ENCODE data around the gene WFIKKN2. TPM values are rescaled to one million over a fixed set of nuclear protein-coding genes. Genes with fewer than 3 reads are reported as not detected.
"Not testable (repeated sequence)": the region's sequence is repeated elsewhere in the genome, so short reads cannot be mapped to it uniquely, and the experiment has no call there.

WFIKKN2 gene
- total and polyA plus RNA-seq, 7 donors, result 0.09 to 3.4 (median 0.32) TPM

DNA sequence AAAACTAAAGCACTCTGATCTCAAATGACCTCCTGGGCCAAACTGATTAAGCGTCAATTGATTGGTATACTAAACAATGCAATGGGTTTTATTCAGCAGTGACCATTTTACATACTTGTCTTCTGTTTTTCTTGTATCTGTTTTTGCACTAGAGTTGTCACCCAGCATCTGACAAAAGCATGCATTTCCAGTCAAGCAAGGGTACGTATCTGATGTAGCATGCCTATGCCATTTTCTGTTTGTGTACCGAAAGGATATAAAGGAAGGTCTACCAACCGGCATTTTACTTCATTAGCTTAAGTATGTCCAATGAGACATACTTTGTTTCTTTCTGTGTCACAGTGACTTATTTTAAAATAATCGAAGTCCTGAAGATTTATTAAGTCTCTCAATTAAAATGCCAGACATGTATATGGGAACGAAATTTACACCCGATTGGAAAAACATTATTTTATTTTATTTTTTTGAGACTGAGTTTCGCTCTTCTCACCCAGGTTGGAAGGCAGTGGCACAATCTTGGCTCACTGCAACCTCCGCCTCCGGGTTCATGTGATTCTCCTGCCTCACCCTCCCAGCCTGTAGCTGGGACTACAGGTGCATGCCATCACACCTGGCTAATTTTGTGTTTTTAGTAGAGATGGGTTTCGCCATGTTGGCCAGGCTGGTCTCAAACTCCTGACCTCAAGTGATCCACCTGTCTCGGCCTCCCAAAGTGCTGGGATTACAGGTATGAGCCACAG, 23.3 kb downstream of the WFIKKN2 start:
- 88 to 92% (median 89%) methylated on average over 12 of the region's 12 CpGs for WGBS, 3 donors
- Histone ChIP-seq H3K36me3 (ENCODE audit: insufficient read depth in 1 of 2, low read depth in 1 of 2) (peaks cover 0 to 24% of the 10 kb centered on the region in 2 donors), H3K27me3 (ENCODE audit: insufficient read depth in 3 of 3, low read length in 2 of 3) (no peaks in the 10 kb centered on the region), H3K4me3 (no peak overlapping the region), H3K9me3 (no peaks in the 10 kb centered on the region), H3K27ac (peak overlapping the region; percentile 100), H3K4me1 (peaks cover 34% of the 10 kb centered on the region)
- intact Hi-C loops (cut with DNase I), result no loop called here
- DNase-seq (no peak), ATAC-seq (no peak)
- TF ChIP-seq, protein P1, sequence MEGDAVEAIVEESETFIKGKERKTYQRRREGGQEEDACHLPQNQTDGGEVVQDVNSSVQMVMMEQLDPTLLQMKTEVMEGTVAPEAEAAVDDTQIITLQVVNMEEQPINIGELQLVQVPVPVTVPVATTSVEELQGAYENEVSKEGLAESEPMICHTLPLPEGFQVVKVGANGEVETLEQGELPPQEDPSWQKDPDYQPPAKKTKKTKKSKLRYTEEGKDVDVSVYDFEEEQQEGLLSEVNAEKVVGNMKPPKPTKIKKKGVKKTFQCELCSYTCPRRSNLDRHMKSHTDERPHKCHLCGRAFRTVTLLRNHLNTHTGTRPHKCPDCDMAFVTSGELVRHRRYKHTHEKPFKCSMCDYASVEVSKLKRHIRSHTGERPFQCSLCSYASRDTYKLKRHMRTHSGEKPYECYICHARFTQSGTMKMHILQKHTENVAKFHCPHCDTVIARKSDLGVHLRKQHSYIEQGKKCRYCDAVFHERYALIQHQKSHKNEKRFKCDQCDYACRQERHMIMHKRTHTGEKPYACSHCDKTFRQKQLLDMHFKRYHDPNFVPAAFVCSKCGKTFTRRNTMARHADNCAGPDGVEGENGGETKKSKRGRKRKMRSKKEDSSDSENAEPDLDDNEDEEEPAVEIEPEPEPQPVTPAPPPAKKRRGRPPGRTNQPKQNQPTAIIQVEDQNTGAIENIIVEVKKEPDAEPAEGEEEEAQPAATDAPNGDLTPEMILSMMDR (IDR thresholded peaks at IDR 0.05), result no peak

DNA sequence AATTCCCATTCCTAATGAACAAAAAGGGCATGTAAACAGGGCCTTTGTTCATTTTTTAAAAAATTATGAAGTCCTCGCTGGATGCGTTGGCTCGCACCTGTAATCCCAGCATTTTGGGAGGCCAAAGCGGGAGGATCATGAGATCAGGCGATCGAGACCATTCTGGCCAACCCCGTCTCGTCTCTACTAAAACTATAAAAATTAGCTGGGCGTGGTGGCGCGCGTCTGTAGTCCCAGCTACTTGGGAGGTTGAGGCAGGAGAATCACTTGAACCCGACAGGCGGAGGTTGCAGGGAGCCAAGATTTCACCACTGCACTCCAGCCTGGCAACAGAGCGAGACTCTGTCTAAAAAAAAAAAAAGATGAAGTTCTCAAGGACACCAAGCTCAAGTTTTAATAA, 24.3 kb downstream of the WFIKKN2 start:
- not testable (repeated sequence) for DNase-seq; H3K27me3 ChIP-seq (ENCODE audit: insufficient read depth in 3 of 3, low read length in 2 of 3); H3K9me3 ChIP-seq; H3K4me3 ChIP-seq; ATAC-seq
- intact Hi-C loops (cut with DNase I), result loop anchor here in 1 of 2 donors (10.0 kb wide), 1 partner anchor 295 kb away; the partner anchor contains the start of gene NME1
- H3K4me1 ChIP-seq, result peaks cover 31% of the 10 kb centered on the region
- H3K27ac ChIP-seq, result peak overlapping the region; percentile 100
- peaks cover 0 to 28% of the 10 kb centered on the region in 2 donors for H3K36me3 ChIP-seq (ENCODE audit: insufficient read depth in 1 of 2, low read depth in 1 of 2)
- 78 to 93% (median 81%) methylated on average over 15 of the region's 15 CpGs for WGBS, 3 donors

DNA sequence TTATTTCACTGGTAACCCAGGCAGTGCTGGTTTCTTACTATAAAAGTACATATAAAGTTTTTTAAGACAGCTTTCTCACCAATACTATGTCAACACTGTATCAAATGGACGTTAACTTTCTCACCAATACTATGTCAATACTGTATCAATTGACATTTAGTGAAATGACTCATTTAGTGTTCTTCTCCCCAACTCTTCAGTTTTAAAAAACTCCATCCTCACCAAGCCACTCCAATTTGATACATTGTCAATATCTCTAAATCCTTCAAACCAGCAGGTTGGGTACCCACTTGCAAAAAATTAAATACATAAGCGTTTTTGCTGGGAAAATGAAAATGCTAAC, 25.9 kb downstream of the WFIKKN2 start:
- H3K27me3 ChIP-seq (ENCODE audit: insufficient read depth in 3 of 3, low read length in 2 of 3), result no peaks in the 10 kb centered on the region
- no peaks in the 10 kb centered on the region for H3K9me3 ChIP-seq
- DNase-seq, result no peak
- peaks cover 16% of the 10 kb centered on the region for H3K4me1 ChIP-seq
- H3K36me3 ChIP-seq (ENCODE audit: insufficient read depth in 1 of 2, low read depth in 1 of 2), result peaks cover 0 to 28% of the 10 kb centered on the region in 2 donors
- WGBS, 3 donors, result 35 to 61% (median 38%) methylated on average over 2 of the region's 2 CpGs
- peak overlapping the region; percentile 100 for H3K27ac ChIP-seq
- intact Hi-C loops (cut with DNase I), result loop anchor here in 1 of 2 donors (10.0 kb wide), 1 partner anchor 293 kb away; the partner anchor contains the start of gene NME1
- TF ChIP-seq, protein P1 (IDR thresholded peaks at IDR 0.05), result no peak
- no peak for ATAC-seq
- peak overlapping the region; percentile 90 for H3K4me3 ChIP-seq

DNA sequence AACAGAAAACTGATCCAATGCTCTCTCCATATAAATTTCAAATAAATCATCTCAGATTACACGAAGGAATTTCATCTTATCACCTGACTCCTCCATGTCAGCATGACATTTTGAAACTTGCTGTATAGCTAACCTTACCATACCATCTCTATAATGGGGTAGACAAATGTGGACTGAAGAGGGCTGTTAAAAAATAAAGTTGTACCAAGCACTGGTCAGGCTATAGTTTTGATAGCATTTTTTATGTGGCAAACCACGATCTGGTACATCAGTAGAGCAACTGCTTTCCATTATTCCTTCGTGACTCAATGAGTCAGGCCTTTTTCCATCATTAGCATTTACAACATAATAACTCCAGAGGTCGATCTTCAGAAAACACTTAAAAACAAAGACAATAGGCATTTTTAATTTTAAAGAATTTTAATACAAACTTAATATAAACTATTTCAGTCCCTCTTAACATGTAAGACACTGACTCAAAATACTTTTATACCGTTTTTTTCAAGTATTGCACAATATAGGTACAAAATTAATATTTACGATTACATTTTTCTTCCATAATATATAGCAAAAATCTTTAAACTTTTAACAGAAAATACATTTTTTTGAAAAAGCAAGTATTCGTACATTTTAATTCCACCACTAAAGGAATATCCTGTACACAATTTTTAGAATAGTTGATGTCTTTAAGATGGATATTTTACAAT, 26.6 kb downstream of the WFIKKN2 start:
- TF ChIP-seq, protein P1 (IDR thresholded peaks at IDR 0.05), result no peak
- WGBS, 3 donors, result 31 to 47% (median 35%) methylated on average over 7 of the region's 7 CpGs
- no peaks in the 10 kb centered on the region for H3K9me3 ChIP-seq
- peaks cover 12% of the 10 kb centered on the region for H3K4me1 ChIP-seq
- ATAC-seq, result no peak
- H3K36me3 ChIP-seq (ENCODE audit: insufficient read depth in 1 of 2, low read depth in 1 of 2), result peaks cover 0 to 28% of the 10 kb centered on the region in 2 donors
- DNase-seq, result no peak
- H3K27me3 ChIP-seq (ENCODE audit: insufficient read depth in 3 of 3, low read length in 2 of 3), result no peaks in the 10 kb centered on the region
- peak overlapping the region; percentile 100 for H3K27ac ChIP-seq
- intact Hi-C loops (cut with DNase I), result loop anchor here in 1 of 2 donors (10.0 kb wide), 1 partner anchor 293 kb away; the partner anchor contains the start of gene NME1
- peak overlapping the region; percentile 90 for H3K4me3 ChIP-seq

DNA sequence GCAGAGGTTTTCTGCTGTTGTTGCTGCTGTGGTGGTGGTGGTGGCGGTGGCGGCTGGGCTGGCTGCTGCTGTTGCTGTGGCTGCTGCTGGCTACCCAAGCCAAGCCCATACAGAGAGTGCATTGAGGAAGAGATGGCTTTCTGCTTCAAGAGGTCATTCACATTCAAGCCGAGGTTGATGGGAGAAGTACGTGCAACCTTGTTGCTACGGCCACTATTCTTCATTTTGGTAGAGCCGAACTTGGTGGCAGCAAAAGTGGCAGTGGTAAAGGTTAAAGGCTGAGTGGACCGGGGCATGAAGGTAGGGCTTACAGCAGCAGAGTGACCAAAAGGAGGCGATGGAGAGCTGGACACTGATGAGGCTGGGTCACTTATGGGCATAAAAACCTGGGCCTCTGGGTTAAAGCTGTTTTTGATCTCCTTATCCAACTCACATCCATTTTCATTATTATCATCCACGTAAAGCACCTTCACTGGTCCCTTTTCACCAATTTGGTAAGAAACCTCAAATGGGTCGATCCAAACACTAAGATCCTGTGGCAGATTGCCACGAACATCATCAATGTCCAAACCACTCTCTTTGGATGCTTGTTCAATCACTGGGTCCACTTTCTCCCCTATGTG, 27.9 kb downstream of the WFIKKN2 start:
- WGBS, 3 donors, result 32 to 39% (median 34%) methylated on average over 11 of the region's 11 CpGs
- Histone ChIP-seq H3K4me1 (peaks cover 12% of the 10 kb centered on the region), H3K27ac (peak overlapping the region; percentile 100), H3K36me3 (ENCODE audit: insufficient read depth in 1 of 2, low read depth in 1 of 2) (peaks cover 0 to 28% of the 10 kb centered on the region in 2 donors), H3K27me3 (ENCODE audit: insufficient read depth in 3 of 3, low read length in 2 of 3) (no peaks in the 10 kb centered on the region), H3K9me3 (no peaks in the 10 kb centered on the region), H3K4me3 (peak overlapping the region; percentile 90)
- TF ChIP-seq, protein P1 (IDR thresholded peaks at IDR 0.05), result peak; percentile 61
- DNase-seq (no peak), ATAC-seq (no peak)
- intact Hi-C loops (cut with DNase I), result loop anchor here in 1 of 2 donors (10.0 kb wide), 1 partner anchor 291 kb away; the partner anchor contains the start of gene NME1

Measured in psoas muscle (tissue), 8 donors.